Left lung (tissue), 10 donors: ENCODE data around the gene B3GALT6. TPM values are rescaled to one million over a fixed set of nuclear protein-coding genes. Genes with fewer than 3 reads are reported as not detected.

Source experiments
- ATAC-seq: fragments of 200-7000 bp; cut with Tn5 transposase; one replicate; pipeline ENCODE4 v1.9.1; 2020; ENCODE audit warnings: moderate library complexity
- DNase-seq, 4 donors: peaks; one replicate each; pipeline ENCODE4 v3.0.0-alpha.2; 2013 to 2020
- H3K27ac ChIP-seq, 2 donors: fragments of 200-600 bp; sonication (generic) in 1 of 2; one replicate each; pipeline versions ENCODE4 v1.5.0 to v1.8.0; 2020 to 2021
- H3K27me3 ChIP-seq, 2 donors: fragments of 200-600 bp; sonication (generic) in 1 of 2; one replicate each; pipeline versions ENCODE4 v1.5.0 to v1.8.0; 2020 to 2021
- H3K36me3 ChIP-seq, 2 donors: fragments of 200-600 bp; sonication (generic) in 1 of 2; one replicate each; pipeline versions ENCODE4 v1.5.0 to v1.8.0; 2020 to 2021
- H3K4me1 ChIP-seq, 2 donors: fragments of 200-600 bp; one replicate each; pipeline ENCODE4 v1.8.0; 2021
- H3K4me3 ChIP-seq, 2 donors: fragments of 200-600 bp; sonication (generic) in 1 of 2; one replicate each; pipeline versions ENCODE4 v1.5.0 to v1.8.0; 2020 to 2021; ENCODE audit warnings: mild to moderate bottlenecking in 1 of 2
- H3K9me3 ChIP-seq, 2 donors: fragments of 200-600 bp; sonication (generic) in 1 of 2; one replicate each; pipeline versions ENCODE4 v1.5.0 to v1.8.0; 2020 to 2021
- intact Hi-C, 2 donors: fragments of 100-400 bp; cut with DNase I; formaldehyde crosslinking; loops; one replicate each; pipeline versions ENCODE4 v1.11.2 to v1.14.2; 2022
- polyA plus RNA-seq, 6 donors: library from polyadenylated mRNA; unstranded; fragments of 120-200 nt; gene quantifications; one replicate each; pipeline ENCODE4 v1.2.1, GENCODE V29; 2013; ENCODE audit not compliant: insufficient read length in 6 of 6
- total RNA-seq, 2 donors: library from RNA; stranded (reverse); fragmentation: NEBNext Ultra II Directional; extraction: Animal tissue kit (Norgen Biotek cat#: 25700); gene quantifications; one replicate each; pipeline ENCODE4 v1.2.1, GENCODE V29; 2021
- TF ChIP-seq, protein P1 (sequence below), 2 donors: fragments of 200-600 bp; sonication (generic) in 1 of 2; IDR thresholded peaks; one replicate each; pipeline versions ENCODE4 v1.5.0 to v1.8.0; 2021; ENCODE audit warnings: antibody characterized with exemption in 2 of 2
- donor health status: DM: no; HTN: yes; CAD: no.
- donor health status: DM: no; HTN: no; CAD: no.

B3GALT6 gene
- total and polyA plus RNA-seq, 8 donors: 12.6 to 25.2 (median 17.8) TPM

DNA sequence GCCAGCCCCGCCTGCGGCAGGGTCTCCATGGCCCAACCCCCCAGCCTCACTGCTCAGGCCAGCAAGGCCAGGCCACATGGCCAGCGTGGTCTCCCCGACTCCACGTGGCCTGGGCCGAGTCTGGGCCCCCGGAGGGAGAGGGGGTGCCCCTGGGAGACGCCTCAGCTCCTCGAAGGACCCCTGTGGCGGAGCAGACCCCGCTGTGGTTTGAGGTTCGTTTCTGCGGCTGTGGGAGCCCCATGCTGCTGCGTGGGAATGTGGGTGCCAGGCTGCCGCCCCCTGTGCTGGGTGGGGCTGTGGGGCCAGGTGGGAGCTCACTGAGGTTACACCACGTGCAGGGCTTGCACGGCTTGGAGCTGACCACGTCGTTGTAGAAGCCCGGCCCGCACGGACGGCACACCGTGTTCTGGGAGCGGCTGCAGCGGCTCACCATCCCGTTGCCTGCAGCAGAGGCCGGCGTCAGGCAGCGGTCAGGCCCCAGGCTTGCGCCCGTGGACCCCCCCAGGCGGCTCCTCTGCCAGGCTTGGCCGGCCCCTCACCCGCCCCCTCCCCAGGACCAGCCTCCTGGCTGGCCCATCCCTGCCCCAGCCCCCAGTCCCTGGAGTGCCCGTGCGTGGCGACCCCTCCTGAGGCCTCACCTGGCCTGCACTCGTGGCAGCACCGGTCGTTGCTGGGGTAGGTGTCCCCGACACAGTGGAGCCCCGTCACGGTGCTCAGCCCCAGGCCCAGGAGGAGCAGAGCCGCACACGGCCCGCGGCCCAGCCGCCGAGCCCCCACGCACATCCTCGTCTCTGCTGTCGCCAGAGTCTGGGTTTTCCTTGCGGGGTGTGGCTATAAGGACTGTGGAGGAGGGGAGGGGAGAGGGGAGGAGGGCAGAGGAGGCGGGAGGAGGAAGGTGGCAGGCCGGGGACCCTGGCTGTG is 18.4 kb upstream of the B3GALT6 start, which contains the start of gene TNFRSF4:
Gene TNFRSF4, minus strand, starts transcription at position 809 of the 921 bp plus-strand sequence. Its CDS starts 26 bp downstream, at position 783.
- H3K4me3 ChIP-seq: peak within 1 kb of the TSS in 1 of 2 donors; percentile 32
- intact Hi-C loops: no loop called here
- peak within 1 kb of the TSS in 1 of 2 donors; percentile 63 for H3K27ac ChIP-seq
- peaks cover 0 to 37% of the 10 kb centered on the region in 2 donors for H3K27me3 ChIP-seq
- DNase-seq (peak in 1 of 4 donors; percentile 81), ATAC-seq (peak; percentile 7)
- TF ChIP-seq, protein P1, sequence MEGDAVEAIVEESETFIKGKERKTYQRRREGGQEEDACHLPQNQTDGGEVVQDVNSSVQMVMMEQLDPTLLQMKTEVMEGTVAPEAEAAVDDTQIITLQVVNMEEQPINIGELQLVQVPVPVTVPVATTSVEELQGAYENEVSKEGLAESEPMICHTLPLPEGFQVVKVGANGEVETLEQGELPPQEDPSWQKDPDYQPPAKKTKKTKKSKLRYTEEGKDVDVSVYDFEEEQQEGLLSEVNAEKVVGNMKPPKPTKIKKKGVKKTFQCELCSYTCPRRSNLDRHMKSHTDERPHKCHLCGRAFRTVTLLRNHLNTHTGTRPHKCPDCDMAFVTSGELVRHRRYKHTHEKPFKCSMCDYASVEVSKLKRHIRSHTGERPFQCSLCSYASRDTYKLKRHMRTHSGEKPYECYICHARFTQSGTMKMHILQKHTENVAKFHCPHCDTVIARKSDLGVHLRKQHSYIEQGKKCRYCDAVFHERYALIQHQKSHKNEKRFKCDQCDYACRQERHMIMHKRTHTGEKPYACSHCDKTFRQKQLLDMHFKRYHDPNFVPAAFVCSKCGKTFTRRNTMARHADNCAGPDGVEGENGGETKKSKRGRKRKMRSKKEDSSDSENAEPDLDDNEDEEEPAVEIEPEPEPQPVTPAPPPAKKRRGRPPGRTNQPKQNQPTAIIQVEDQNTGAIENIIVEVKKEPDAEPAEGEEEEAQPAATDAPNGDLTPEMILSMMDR (IDR thresholded peaks at IDR 0.05): no peak
- peaks cover 0 to 35% of the 10 kb centered on the region in 2 donors for H3K36me3 ChIP-seq
- H3K4me1 ChIP-seq: peaks cover 0 to 47% of the 10 kb centered on the region in 2 donors
- no peaks in the 10 kb centered on the region for H3K9me3 ChIP-seq

- Histone ChIP-seq H3K4me1 (peaks cover 0 to 40% of the 10 kb centered on the region in 2 donors), H3K27ac (peak overlapping the region in 1 of 2 donors; percentile 28), H3K4me3 (no peak overlapping the region), H3K9me3 (no peaks in the 10 kb centered on the region), H3K27me3 (peaks cover 0 to 26% of the 10 kb centered on the region in 2 donors), H3K36me3 (peaks cover 0 to 51% of the 10 kb centered on the region in 2 donors)
- intact Hi-C loops: no loop called here
- peak in 1 of 4 donors; percentile 68 for DNase-seq
- TF ChIP-seq, protein P1 (IDR thresholded peaks at IDR 0.05): no peak
- no peak for ATAC-seq
Measured at GRCh38 chr1:1215080-1215676, 16.9 kb upstream of the B3GALT6 start.

- intact Hi-C loops: no loop called here
- Histone ChIP-seq H3K9me3 (no peaks in the 10 kb centered on the region), H3K27me3 (peaks cover 0 to 26% of the 10 kb centered on the region in 2 donors), H3K4me1 (peaks cover 0 to 40% of the 10 kb centered on the region in 2 donors), H3K4me3 (no peak overlapping the region), H3K36me3 (peaks cover 0 to 59% of the 10 kb centered on the region in 2 donors), H3K27ac (peak overlapping the region in 1 of 2 donors; percentile 28)
- DNase-seq (peak in 1 of 4 donors; percentile 65), ATAC-seq (no peak)
- TF ChIP-seq, protein P1 (IDR thresholded peaks at IDR 0.05): no peak
Measured at GRCh38 chr1:1215881-1216605, 16.0 kb upstream of the B3GALT6 start.

DNA sequence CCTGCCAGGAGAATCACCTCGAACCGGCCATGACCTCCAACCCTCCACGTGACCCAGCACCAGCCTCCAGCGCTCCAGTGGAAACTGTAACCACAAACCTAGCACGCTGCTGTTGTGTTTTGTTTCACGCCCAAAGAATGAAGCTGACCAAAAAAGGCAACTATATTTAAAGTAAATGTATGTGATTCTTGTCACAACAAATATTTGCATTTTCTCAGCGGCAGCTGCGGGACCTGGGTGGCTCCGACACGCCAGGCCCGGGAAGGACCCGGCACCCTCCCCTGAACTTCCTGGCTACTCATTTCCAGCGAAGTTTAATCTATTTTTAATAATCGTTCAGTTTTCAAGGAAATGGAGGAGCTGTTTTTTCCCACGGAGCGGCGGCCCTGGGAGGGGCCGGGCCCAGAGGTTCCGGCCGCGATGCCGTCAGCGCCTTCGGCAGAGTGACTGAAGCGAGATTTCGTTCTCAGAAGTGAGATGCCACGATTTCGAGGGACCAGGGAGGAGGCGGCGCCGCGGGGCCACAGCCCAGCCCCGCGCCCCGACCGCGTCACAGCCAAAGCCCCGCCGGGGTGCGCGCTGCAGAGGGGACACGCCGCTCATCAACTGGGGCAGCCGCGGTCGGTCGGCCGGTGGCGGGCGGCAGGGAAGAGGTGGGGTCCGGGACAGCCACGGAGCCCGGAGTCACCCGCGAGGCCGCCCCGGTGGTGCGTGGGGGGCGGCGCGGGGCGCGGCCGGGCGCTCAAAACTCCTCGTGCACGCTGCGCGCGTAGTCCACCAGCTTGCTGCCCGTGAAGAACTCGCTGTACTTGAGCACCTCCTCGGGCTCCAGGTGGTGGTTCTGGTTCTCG is 15.0 kb upstream of the B3GALT6 start:
- H3K9me3 ChIP-seq: no peaks in the 10 kb centered on the region
- ATAC-seq (no peak), DNase-seq (no peak)
- H3K4me3 ChIP-seq: no peak overlapping the region
- peaks cover 0 to 69% of the 10 kb centered on the region in 2 donors for H3K36me3 ChIP-seq
- peaks cover 0 to 22% of the 10 kb centered on the region in 2 donors for H3K27me3 ChIP-seq
- H3K4me1 ChIP-seq: peaks cover 0 to 38% of the 10 kb centered on the region in 2 donors
- TF ChIP-seq, protein P1 (IDR thresholded peaks at IDR 0.05): no peak
- intact Hi-C loops: no loop called here
- H3K27ac ChIP-seq: no peak overlapping the region
